Duodenal mucosa (tissue), 2 donors: Measurements from ENCODE around the gene NPAS3.

Experiments
- H3K27ac ChIP-seq: one replicate; pipeline ENCODE4 v1.7.0; 2013; ENCODE audit warnings: low read depth, low read length
- H3K27me3 ChIP-seq, 2 donors: one replicate each; pipeline ENCODE4 v1.7.0; 2013; ENCODE audit warnings: low read length in 2 of 2, control low read depth in 1 of 2; ENCODE audit not compliant: insufficient read depth in 2 of 2, control insufficient read depth in 1 of 2
- H3K36me3 ChIP-seq, 2 donors: one replicate each; pipeline ENCODE4 v1.7.0; 2013; ENCODE audit warnings: low read length in 2 of 2, control low read depth in 1 of 2; ENCODE audit not compliant: insufficient read depth in 2 of 2, control insufficient read depth in 1 of 2
- H3K4me1 ChIP-seq, 2 donors: one replicate each; pipeline ENCODE4 v1.7.0; 2013; ENCODE audit warnings: low read length in 2 of 2, control low read depth in 1 of 2; ENCODE audit not compliant: insufficient read depth in 2 of 2, control insufficient read depth in 1 of 2
- H3K4me3 ChIP-seq, 2 donors: one replicate each; pipeline ENCODE4 v1.7.0; 2013; ENCODE audit warnings: low read length in 2 of 2, low read depth in 1 of 2
- H3K9ac ChIP-seq, 2 donors: one replicate each; pipeline ENCODE4 v1.7.0; 2013; ENCODE audit warnings: low read length in 2 of 2, low read depth in 1 of 2
- H3K9me3 ChIP-seq, 2 donors: one replicate each; pipeline ENCODE4 v1.7.0; 2013; ENCODE audit warnings: low read length in 2 of 2, control low read depth in 1 of 2; ENCODE audit not compliant: control insufficient read depth in 1 of 2

Gene NPAS3

GRCh38 chr14:32938719-32939253, at the start of gene NPAS3:
TSS of gene NPAS3 (plus strand) at chr14:32938879.
- peak within 1 kb of the TSS; percentile 39 for H3K27ac ChIP-seq
- peak within 1 kb of the TSS in 1 of 2 donors; percentile 14 for H3K9ac ChIP-seq
- peaks cover 5 to 19% of the 10 kb centered on the region in 2 donors for H3K4me1 ChIP-seq
- H3K36me3 ChIP-seq = no peaks in the 10 kb centered on the region
- H3K27me3 ChIP-seq = peaks cover 29 to 57% of the 10 kb centered on the region in 2 donors
- H3K9me3 ChIP-seq = no peaks in the 10 kb centered on the region
- H3K4me3 ChIP-seq = peak within 1 kb of the TSS; percentile 56 to 57

- H3K4me1 ChIP-seq = no peaks in the 10 kb centered on the region
- no peaks in the 10 kb centered on the region for H3K9me3 ChIP-seq
- no peaks in the 10 kb centered on the region for H3K36me3 ChIP-seq
- H3K27me3 ChIP-seq = no peaks in the 10 kb centered on the region
- peak overlapping the region; percentile 62 to 71 for H3K4me3 ChIP-seq
- H3K9ac ChIP-seq = peak overlapping the region; percentile 24 to 45
- no peak overlapping the region for H3K27ac ChIP-seq
Measured at GRCh38 chr14:32896979-32897697, 41.5 kb upstream of the NPAS3 start.

GRCh38 chr14:32897698-32898064, 41.0 kb upstream of the NPAS3 start:
- Histone ChIP-seq H3K9me3 (no peaks in the 10 kb centered on the region), H3K9ac (peak overlapping the region in 1 of 2 donors; percentile 24), H3K27me3 (no peaks in the 10 kb centered on the region), H3K27ac (no peak overlapping the region), H3K4me1 (no peaks in the 10 kb centered on the region), H3K4me3 (peak overlapping the region; percentile 62 to 71), H3K36me3 (no peaks in the 10 kb centered on the region)

DNA sequence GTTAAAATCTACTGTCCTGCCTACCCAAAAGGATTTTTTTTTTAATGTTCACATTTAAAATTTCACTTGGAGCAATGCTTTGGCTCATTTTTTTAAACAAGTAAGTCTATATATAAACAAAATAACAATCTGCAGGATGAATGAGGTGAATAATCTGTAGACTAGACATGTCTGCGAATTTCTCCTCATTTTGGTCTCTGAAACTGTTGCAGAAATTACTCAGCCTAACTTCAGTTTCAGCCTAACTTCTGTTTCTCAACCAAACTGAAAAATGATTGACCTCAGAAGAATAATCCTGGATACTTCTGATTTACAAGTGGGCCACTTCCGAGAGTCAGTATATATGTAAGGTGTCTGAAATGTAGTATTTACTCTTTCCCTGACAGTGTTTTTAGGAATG, 39.8 kb upstream of the NPAS3 start:
- Histone ChIP-seq H3K4me3 (no peak overlapping the region), H3K4me1 (no peaks in the 10 kb centered on the region), H3K36me3 (no peaks in the 10 kb centered on the region), H3K9ac (no peak overlapping the region), H3K9me3 (no peaks in the 10 kb centered on the region), H3K27ac (no peak overlapping the region), H3K27me3 (no peaks in the 10 kb centered on the region)

- Histone ChIP-seq H3K4me3 (no peak overlapping the region), H3K9me3 (no peaks in the 10 kb centered on the region), H3K4me1 (no peaks in the 10 kb centered on the region)
Measured at GRCh38 chr14:32900547-32900946, 38.1 kb upstream of the NPAS3 start.

GRCh38 chr14:32905013-32905412, 33.7 kb upstream of the NPAS3 start:
- H3K9me3 ChIP-seq = no peaks in the 10 kb centered on the region
- H3K36me3 ChIP-seq = no peaks in the 10 kb centered on the region
- H3K27ac ChIP-seq = no peak overlapping the region
- no peaks in the 10 kb centered on the region for H3K27me3 ChIP-seq
- no peak overlapping the region for H3K9ac ChIP-seq
- H3K4me1 ChIP-seq = no peaks in the 10 kb centered on the region
- H3K4me3 ChIP-seq = no peak overlapping the region

More at GRCh38 chr14:32900547-32900946, 38.1 kb upstream of the NPAS3 start:
- H3K9ac ChIP-seq = no peak overlapping the region
- no peaks in the 10 kb centered on the region for H3K36me3 ChIP-seq
- no peaks in the 10 kb centered on the region for H3K27me3 ChIP-seq
- H3K27ac ChIP-seq = no peak overlapping the region

DNA sequence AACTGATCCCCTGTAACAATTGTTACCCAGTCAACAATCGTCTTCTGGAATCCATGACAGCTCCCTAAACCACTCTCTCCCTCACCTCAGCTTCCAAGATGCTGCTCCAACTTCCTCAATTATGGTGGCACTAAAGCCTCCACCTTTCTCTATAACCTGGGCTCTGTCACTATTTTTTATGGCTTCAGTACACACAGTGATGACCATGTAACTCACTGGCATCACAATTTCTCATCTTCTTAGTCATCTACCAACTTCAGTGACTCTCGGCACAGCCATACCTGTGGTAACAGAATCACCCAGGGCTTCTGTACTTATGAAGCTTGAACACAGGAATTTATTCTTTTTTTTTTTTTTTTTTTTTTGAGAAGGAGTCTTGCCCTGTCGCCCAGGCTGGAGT, 32.0 kb upstream of the NPAS3 start:
- Histone ChIP-seq H3K36me3 (no peaks in the 10 kb centered on the region), H3K9ac (no peak overlapping the region), H3K4me1 (no peaks in the 10 kb centered on the region), H3K9me3 (no peaks in the 10 kb centered on the region), H3K27me3 (no peaks in the 10 kb centered on the region), H3K4me3 (no peak overlapping the region), H3K27ac (no peak overlapping the region)

- no peak overlapping the region for H3K9ac ChIP-seq
- H3K4me1 ChIP-seq = no peaks in the 10 kb centered on the region
- no peaks in the 10 kb centered on the region for H3K9me3 ChIP-seq
- H3K4me3 ChIP-seq = no peak overlapping the region
- no peak overlapping the region for H3K27ac ChIP-seq
- H3K36me3 ChIP-seq = no peaks in the 10 kb centered on the region
- no peaks in the 10 kb centered on the region for H3K27me3 ChIP-seq
Measured at GRCh38 chr14:32908196-32909084, 30.2 kb upstream of the NPAS3 start.

- H3K4me3 ChIP-seq = no peak overlapping the region
- H3K27ac ChIP-seq = no peak overlapping the region
- no peaks in the 10 kb centered on the region for H3K27me3 ChIP-seq
- no peaks in the 10 kb centered on the region for H3K9me3 ChIP-seq
- H3K9ac ChIP-seq = no peak overlapping the region
- no peaks in the 10 kb centered on the region for H3K4me1 ChIP-seq
- no peaks in the 10 kb centered on the region for H3K36me3 ChIP-seq
Measured at GRCh38 chr14:32913725-32914124, 25.0 kb upstream of the NPAS3 start.

DNA sequence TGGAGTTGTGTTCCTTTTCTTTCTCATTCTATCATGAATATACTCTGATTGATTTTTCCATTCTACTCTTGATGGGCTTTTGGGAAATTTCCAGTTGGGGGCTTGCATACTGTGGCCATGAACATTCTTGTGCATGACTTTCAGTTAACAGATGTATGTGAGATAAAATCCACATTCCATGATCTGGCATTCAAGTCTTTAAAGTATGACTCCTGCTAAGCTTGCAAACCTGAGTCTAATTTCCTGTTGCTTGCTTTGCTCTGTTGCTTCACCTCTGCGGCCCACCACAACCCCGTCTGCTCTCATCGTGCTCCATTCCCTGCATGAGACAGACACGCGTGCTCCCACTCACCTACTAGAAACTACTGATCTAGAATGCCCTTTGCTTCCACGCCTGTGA, 24.3 kb upstream of the NPAS3 start:
- H3K4me3 ChIP-seq = no peak overlapping the region
- no peak overlapping the region for H3K9ac ChIP-seq
- H3K27ac ChIP-seq = no peak overlapping the region
- H3K9me3 ChIP-seq = no peaks in the 10 kb centered on the region
- no peaks in the 10 kb centered on the region for H3K36me3 ChIP-seq
- H3K4me1 ChIP-seq = no peaks in the 10 kb centered on the region
- H3K27me3 ChIP-seq = no peaks in the 10 kb centered on the region
